ENCODE results near the gene RNASE8.

DNA sequence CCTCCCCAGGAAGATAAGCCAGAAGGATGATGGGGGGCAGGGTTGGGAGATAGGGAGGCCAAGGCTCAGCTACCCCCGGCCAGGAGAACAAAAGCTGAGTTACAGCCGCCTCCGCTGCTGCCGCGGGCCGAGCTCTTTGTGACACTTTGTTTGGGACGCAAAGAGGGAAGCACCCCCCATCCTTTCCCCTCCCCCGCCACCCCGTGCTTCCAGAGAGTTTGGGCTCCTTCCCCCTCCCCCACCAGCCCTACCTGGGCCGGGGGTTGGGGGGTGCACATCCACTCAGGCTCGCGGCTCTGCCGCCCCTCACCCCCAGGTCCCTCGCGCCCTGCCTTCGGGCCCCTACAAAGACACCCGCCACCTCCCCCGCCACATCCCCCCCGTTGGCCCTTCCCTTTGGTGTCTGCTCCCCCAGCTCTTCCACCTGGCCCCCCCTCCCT lies 40.0 kb downstream of the RNASE8 start:
- no peak for TF ChIP-seq CTCF (conservative IDR thresholded peaks at IDR 0.05)
- no peak for TF ChIP-seq ZFX (IDR thresholded peaks at IDR 0.05)

Measured in C4-2B (cell line).